ENCODE results near the gene COTL1.

Gene COTL1

DNA sequence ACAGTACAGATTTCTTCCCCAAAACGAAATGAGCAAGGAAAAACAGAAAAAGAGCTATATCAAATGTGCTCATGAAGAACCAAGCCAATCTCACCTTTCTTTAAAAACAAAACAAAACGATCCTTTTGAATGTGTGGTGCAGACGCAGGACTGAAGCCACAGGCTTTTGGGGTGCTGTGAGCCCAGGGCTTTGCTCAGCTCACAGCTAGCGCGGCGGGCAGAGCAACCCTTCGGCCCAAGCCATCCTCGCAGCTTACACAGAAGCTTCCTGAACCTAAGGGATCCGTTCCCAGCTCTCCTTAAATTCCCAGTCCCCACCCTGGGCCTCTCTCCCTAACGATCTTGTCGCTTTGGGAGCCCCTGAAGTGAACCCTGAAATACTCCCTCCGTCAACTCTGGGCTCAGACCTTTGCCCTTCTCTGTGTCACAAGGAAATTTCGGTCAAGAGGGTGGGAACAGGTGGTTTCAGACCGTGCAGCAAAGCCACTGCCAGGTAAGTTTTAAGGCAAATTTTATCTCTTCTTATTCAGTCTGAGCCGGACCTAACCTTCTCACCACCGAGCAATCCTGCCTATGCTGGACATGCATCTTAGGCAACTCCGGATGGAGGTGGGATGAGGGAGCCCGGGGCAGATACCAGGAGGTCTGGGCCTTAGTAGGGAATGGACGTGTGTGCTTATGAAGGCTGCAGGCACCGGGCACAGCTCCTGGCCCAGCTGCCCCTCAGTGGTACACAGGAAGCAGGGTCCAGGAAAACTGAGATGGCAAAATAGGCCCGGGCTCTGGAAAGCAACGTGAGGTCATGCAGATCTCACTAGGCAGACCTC lies 52.0 kb downstream of the COTL1 start:
- DNase-seq (ENCODE audit: insufficient read length, low spot score), result no peak
- TF ChIP-seq, protein P1, sequence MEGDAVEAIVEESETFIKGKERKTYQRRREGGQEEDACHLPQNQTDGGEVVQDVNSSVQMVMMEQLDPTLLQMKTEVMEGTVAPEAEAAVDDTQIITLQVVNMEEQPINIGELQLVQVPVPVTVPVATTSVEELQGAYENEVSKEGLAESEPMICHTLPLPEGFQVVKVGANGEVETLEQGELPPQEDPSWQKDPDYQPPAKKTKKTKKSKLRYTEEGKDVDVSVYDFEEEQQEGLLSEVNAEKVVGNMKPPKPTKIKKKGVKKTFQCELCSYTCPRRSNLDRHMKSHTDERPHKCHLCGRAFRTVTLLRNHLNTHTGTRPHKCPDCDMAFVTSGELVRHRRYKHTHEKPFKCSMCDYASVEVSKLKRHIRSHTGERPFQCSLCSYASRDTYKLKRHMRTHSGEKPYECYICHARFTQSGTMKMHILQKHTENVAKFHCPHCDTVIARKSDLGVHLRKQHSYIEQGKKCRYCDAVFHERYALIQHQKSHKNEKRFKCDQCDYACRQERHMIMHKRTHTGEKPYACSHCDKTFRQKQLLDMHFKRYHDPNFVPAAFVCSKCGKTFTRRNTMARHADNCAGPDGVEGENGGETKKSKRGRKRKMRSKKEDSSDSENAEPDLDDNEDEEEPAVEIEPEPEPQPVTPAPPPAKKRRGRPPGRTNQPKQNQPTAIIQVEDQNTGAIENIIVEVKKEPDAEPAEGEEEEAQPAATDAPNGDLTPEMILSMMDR (IDR thresholded peaks at IDR 0.05; ENCODE audit: insufficient read depth, missing control alignments), result no peak
- no peak for FAIRE-seq

DNA sequence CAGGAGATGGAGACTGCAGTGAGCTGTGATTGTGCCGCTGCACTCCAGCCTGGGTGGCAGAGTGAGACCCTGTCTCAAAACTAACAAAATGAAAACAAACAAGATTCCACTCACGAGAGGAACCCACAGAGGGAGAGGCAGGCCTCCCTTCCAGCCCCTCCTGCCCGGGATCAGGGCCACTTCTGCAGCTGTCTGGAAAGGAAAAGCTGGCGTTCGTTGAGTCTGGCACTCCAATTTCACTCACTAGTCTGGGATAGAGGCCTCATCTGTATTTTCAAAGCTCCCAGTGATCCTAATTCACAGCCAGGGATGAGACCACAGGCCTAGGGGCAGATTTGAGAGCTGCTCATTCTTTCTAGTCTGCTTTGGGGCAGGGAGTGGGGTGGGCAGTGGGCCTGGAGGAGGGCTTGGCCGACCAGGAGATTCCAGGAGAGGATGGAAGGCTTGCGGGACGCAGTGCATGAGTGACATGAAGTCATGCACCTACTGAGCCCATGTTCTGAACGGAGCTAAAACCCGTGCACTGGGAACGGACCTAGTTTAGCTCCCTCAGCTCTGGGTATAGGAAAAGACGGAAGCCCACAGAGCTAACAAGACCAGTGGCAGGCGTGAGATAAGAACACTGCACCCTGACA lies 54.0 kb downstream of the COTL1 start:
- TF ChIP-seq, protein P1 (IDR thresholded peaks at IDR 0.05; ENCODE audit: insufficient read depth, missing control alignments), result no peak
- DNase-seq (ENCODE audit: insufficient read length, low spot score), result no peak
- no peak for FAIRE-seq

DNA sequence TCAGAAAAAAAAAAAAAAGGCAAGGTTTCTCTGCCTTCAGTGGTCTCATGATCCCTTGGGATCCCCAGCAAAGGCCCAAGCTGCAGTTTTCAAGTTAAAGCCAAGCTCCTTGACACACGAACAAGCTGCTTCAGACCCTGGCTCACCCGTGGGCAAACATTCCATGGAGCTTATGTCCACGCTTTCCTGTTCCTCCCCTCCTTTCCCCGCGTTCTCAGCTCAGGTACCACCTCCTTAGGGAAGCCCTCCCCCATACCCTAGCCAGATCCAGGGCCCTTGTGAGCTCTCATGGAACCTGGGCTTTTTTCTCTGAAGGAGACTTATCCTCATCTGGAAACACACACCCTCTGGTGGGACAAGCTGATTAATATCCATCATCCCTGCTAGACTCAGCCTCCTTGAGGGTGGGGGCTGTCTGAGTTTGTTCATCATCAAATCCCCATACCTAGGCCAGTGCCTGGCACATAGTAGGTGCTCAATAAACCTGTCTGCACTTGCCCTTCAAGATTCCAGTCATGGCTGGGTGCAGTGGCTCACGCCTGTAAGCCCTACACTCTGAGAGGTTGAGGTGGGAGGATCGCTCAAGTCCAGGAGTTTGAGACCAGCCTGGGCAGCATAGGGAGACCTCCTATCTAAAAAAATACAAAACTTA lies 54.7 kb downstream of the COTL1 start:
- TF ChIP-seq, protein P1 (IDR thresholded peaks at IDR 0.05; ENCODE audit: insufficient read depth, missing control alignments), result no peak
- FAIRE-seq, result no peak

DNA sequence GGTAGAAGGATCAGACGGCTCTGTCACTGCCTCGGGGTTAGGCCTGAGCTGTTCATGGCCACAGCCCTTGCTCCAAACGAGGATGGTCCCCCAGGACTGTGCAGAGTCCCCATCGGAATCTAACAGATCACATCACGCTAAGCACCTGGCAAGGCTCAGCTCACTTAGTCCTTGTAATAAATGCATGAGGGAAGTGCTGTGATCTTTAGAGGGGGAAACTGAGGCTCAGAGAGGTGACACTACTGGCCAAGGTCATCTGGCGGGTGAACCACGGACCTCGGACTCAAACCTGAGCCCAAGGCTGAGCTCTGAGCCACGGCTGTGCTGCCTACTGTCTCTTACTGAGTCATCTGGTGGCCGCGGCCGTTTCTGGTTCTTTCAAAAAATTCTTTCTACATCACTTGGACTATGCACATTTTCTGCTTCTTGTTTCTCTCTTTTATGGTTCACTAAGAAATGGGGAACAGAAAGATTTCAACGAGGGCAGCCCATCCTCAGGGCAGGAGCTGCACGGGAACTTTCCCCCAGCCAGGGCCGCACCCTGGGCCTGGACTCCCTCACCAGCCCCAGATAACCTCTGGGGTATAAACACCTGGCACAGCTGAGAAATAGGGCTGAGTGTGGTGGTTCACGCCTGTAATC lies 55.6 kb downstream of the COTL1 start:
- TF ChIP-seq, protein P1 (IDR thresholded peaks at IDR 0.05; ENCODE audit: insufficient read depth, missing control alignments), result no peak
- no peak for FAIRE-seq
- no peak for DNase-seq (ENCODE audit: insufficient read length, low spot score)

More for the DNA sequence above, 54.7 kb downstream of the COTL1 start:
- DNase-seq (ENCODE audit: insufficient read length, low spot score), result no peak

DNA sequence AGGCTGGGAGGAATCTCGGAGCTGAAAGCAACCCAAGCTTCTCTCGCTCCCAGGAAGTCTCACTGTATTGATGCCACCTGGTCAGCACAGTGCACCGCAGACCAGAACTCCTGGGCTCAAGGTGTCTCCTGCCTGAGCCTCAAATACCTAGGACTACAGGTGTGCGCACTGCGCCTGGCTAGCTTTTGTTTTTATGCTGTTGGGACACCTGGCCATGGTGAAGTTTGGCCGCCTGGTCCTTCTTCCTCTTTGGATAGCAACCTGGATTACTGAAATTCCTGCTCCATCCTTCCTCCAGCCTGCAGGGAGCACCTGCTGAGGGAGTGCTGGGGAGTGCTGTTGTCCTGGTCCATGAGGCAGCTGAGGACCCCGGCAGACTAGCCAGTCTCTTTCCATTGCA lies 56.6 kb downstream of the COTL1 start:
- DNase-seq (ENCODE audit: insufficient read length, low spot score), result no peak
- TF ChIP-seq, protein P1 (IDR thresholded peaks at IDR 0.05; ENCODE audit: insufficient read depth, missing control alignments), result no peak
- no peak for FAIRE-seq

DNA sequence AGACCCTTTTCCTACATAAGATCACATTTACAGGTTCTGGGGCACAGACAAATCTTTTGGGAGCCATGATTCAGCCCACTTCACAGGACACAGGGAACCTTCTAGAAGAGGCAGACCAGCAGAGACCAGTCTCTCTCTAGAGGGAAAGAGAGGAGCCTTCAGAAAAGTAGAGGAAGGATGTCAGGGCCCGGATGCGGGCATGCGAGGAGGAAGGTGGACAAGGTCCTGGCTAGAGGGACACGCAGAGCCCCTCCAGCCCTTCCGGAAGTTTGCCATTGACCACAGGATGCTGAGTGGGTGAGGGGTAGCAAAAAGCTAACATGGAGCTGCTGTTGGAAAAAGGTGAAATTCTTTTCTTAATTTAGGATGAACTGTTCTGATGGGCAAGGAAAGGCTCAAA lies 57.6 kb downstream of the COTL1 start:
- DNase-seq (ENCODE audit: insufficient read length, low spot score), result no peak
- no peak for FAIRE-seq
- TF ChIP-seq, protein P1 (IDR thresholded peaks at IDR 0.05; ENCODE audit: insufficient read depth, missing control alignments), result no peak

Data from D721Med (cell line).